ENCODE results near the gene SOCS2. TPM values are rescaled to one million over a fixed set of nuclear protein-coding genes. Genes with fewer than 3 reads are reported as not detected.

Gene SOCS2
- total RNA-seq, 2 experiments from 2014 or later, result 40.5 to 40.8 TPM

DNA sequence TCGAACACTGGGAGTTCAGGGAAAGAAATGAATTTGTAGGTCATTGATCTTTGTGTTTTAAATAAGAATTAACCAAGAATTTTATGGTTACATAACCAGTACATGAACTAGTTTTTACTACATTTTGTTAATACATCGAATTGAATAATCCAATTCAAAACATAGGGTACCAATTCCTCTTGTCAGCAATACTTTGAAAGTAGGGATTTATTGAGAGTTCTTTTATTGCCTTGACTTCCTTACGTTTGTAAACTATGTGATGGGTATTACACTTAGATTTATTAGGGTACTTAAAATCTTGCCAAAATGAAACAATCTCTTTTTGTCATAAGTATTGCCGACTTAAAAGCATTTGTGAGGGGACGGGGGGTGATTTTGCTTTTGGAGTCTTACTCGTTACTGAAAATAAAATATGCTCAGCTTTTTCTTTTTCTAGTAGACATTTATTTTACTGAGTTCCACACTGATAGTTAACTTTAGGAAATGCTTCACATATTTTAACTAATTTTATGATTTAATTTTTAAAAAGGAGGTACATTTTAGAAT lies 22.4 kb downstream of the SOCS2 start:
- Mint-ChIP-seq H3K9me3 (no peaks in the 10 kb centered on the region), H3K27ac (no peak overlapping the region), H3K27me3 (peaks cover 44% of the 10 kb centered on the region), H3K36me3 (ENCODE audit: low read depth) (no peaks in the 10 kb centered on the region), H3K4me1 (ENCODE audit: low read depth) (peaks cover 8% of the 10 kb centered on the region), H3K4me3 (no peak overlapping the region)
- TF ChIP-seq, protein P1, sequence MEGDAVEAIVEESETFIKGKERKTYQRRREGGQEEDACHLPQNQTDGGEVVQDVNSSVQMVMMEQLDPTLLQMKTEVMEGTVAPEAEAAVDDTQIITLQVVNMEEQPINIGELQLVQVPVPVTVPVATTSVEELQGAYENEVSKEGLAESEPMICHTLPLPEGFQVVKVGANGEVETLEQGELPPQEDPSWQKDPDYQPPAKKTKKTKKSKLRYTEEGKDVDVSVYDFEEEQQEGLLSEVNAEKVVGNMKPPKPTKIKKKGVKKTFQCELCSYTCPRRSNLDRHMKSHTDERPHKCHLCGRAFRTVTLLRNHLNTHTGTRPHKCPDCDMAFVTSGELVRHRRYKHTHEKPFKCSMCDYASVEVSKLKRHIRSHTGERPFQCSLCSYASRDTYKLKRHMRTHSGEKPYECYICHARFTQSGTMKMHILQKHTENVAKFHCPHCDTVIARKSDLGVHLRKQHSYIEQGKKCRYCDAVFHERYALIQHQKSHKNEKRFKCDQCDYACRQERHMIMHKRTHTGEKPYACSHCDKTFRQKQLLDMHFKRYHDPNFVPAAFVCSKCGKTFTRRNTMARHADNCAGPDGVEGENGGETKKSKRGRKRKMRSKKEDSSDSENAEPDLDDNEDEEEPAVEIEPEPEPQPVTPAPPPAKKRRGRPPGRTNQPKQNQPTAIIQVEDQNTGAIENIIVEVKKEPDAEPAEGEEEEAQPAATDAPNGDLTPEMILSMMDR (IDR thresholded peaks at IDR 0.05), result no peak
- intact Hi-C loops (cut with micrococcal nuclease), result no loop called here
- DNase-seq (no peak), ATAC-seq (no peak)
- ChIA-PET CTCF (interaction anchor here (1.3 to 1.5 kb wide), 2 partner anchors 92 to 506 kb away, joined by 3 to 6 read pairs; no protein-coding TSS in a partner anchor), POLR2A (no interaction called here)

DNA sequence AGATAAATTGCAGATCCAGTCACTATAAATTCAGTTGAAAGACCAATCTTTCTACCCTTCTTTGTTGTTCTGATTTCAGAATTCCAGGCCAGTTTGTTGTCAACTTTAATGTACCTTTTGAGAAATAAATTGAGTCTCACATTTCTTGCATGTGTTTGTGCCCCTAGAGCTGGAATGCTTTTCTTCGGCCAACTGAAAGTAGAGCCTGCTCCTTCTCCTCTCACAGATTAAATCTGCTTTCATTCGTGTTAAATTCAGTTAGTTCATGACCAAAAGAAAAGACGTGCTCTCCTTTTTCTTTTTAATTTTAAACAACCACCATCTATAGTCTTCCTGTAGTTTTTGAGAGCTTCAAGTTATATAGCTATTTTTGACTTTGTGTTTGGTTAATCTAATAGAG lies 22.9 kb downstream of the SOCS2 start:
- TF ChIP-seq, protein P1 (IDR thresholded peaks at IDR 0.05), result no peak
- no peak for DNase-seq
- H3K36me3 Mint-ChIP-seq (ENCODE audit: low read depth), result no peaks in the 10 kb centered on the region
- ChIA-PET CTCF (interaction anchor here (1.3 kb wide), 1 partner anchor 505 kb away, joined by 3 read pairs; no protein-coding TSS in a partner anchor), POLR2A (interaction anchor here (0.8 kb wide), 1 partner anchor 506 kb away, joined by 3 read pairs; no protein-coding TSS in a partner anchor)
- H3K27ac Mint-ChIP-seq, result no peak overlapping the region
- ATAC-seq, result no peak
- peaks cover 8% of the 10 kb centered on the region for H3K4me1 Mint-ChIP-seq (ENCODE audit: low read depth)
- intact Hi-C loops (cut with micrococcal nuclease), result no loop called here
- peaks cover 40% of the 10 kb centered on the region for H3K27me3 Mint-ChIP-seq
- H3K9me3 Mint-ChIP-seq, result no peaks in the 10 kb centered on the region
- H3K4me3 Mint-ChIP-seq, result no peak overlapping the region

DNA sequence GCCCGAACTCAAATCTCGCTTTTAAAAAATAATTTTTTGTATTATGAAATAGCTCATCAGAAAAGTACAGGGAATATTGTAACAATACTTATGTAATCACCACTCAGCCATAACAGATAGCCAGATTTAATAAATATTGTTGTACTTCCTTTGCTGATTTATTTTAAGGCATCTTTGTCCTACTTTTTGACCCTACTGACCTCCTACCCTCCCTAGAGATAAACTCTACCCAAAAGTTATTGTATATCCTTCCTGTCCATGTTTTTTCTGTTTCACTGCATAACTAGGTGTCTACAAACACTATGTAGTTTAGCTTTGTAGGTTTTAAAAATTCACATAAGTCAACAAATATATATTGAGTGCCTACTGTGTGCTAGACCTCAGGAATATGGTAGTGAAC lies 25.1 kb downstream of the SOCS2 start:
- peaks cover 24% of the 10 kb centered on the region for H3K27me3 Mint-ChIP-seq
- no peak for DNase-seq
- intact Hi-C loops (cut with micrococcal nuclease), result no loop called here
- peaks cover 2% of the 10 kb centered on the region for H3K4me1 Mint-ChIP-seq (ENCODE audit: low read depth)
- no peak for ATAC-seq
- TF ChIP-seq, protein P1 (IDR thresholded peaks at IDR 0.05), result no peak
- H3K4me3 Mint-ChIP-seq, result no peak overlapping the region
- no peaks in the 10 kb centered on the region for H3K9me3 Mint-ChIP-seq
- CTCF ChIA-PET, result interaction anchor here (1.7 kb wide), 1 partner anchor 505 kb away, joined by 6 read pairs; no protein-coding TSS in a partner anchor
- no peaks in the 10 kb centered on the region for H3K36me3 Mint-ChIP-seq (ENCODE audit: low read depth)
- POLR2A ChIA-PET, result no interaction called here
- H3K27ac Mint-ChIP-seq, result no peak overlapping the region

DNA sequence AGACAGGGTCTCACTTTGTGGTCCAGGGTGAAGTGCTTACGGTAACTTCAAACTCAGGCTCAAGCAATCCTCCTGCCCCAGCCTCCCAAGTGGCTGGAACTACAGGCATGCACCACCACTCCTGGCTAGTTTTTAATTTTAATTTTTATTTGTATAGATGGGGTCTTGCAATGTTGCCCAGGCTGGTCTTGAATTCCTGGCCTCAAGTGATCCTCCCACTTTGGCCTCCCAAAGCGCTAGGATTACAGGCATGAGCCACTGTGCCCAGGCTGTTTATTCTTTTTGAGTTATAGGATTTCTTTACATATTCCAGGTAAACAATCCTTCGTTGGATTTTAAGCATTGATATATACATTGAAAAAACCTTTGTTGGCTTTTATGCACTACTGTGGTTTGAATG lies 26.7 kb downstream of the SOCS2 start:
- intact Hi-C loops (cut with micrococcal nuclease), result no loop called here
- CTCF ChIA-PET, result interaction anchor here (1.7 kb wide), 1 partner anchor 503 kb away, joined by 6 read pairs; no protein-coding TSS in a partner anchor
- TF ChIP-seq, protein P1 (IDR thresholded peaks at IDR 0.05), result no peak

DNA sequence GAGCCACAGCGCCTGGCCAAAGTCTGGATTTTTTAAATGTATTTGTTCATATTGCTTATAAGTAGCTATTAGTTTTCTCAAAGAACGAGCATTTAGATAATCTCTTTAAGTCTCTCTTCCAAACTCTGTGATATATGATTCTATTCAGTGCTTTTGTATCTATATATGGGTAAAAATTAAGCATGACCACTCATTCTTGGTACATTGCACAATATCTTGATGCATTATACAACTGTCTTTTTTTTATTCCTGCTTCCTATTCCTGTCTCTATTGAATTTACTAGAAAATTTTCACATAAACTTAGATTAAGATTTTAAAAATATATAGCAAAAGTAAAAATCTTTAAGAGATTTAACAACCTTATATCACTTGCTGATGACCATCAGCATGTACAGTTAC lies 29.1 kb downstream of the SOCS2 start:
- ChIA-PET POLR2A (no interaction called here), CTCF (interaction anchor here (0.8 kb wide), 1 partner anchor 500 kb away, joined by 3 read pairs; no protein-coding TSS in a partner anchor)
- TF ChIP-seq, protein P1 (IDR thresholded peaks at IDR 0.05), result no peak
- ATAC-seq (no peak), DNase-seq (no peak)
- Mint-ChIP-seq H3K36me3 (ENCODE audit: low read depth) (no peaks in the 10 kb centered on the region), H3K27me3 (peaks cover 11% of the 10 kb centered on the region), H3K4me1 (ENCODE audit: low read depth) (no peaks in the 10 kb centered on the region), H3K27ac (no peak overlapping the region), H3K4me3 (no peak overlapping the region), H3K9me3 (no peaks in the 10 kb centered on the region)
- intact Hi-C loops (cut with micrococcal nuclease), result no loop called here

More for the DNA sequence above, 26.7 kb downstream of the SOCS2 start:
- no peak overlapping the region for H3K4me3 Mint-ChIP-seq
- POLR2A ChIA-PET, result no interaction called here
- peaks cover 20% of the 10 kb centered on the region for H3K27me3 Mint-ChIP-seq
- H3K36me3 Mint-ChIP-seq (ENCODE audit: low read depth), result no peaks in the 10 kb centered on the region
- no peak overlapping the region for H3K27ac Mint-ChIP-seq
- no peaks in the 10 kb centered on the region for H3K4me1 Mint-ChIP-seq (ENCODE audit: low read depth)
- no peaks in the 10 kb centered on the region for H3K9me3 Mint-ChIP-seq
- no peak for DNase-seq
- no peak for ATAC-seq
